Retina (tissue), 1 donor: ENCODE results near the gene PLXNA3.

Experiments used
- DNase-seq: peaks from one replicate; pipeline ENCODE4 v3.0.0-alpha.2; 2016

The PLXNA3 gene

DNA sequence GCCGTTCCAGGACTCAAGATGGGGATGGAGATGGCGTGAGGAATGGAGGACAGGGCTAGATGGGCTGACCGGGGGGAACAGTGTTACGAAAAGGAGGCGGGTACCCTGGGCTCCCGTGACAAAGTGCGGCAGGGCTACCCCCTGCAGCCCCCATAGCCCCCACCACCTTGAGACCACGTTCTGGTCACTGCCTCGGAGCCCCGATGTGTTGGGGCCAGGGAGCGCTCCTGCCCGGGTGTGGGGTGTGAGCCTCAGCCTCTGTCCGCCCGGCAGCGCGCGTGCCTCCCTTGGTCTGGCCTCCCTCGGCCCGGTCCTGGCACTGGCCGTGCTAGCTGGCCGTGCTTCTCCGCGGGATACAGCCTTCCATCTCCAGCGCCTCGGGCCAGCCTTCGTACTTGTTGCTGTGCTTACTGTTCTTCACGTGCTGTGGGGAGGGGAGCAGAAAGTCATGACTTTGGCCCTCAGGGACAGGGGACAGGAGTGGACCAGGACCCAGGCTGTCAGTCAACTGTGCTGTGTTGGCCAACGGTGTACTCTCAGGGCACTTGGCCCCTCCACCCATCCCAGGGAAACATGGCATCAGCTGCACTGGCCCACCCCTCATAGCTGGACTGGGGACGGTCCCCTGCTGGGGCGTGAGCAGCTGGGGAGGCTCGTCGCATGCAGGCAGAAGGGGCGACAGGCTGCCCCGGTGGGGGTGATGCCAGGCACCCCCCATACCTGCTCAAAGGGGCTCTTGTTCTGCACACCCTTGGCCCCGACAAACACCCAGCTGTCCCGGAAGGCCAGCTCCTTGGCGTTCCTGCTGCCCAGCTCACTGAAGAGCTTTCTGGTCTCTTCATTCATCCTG, 48.6 kb downstream of the PLXNA3 start:
- DNase-seq = no peak

DNA sequence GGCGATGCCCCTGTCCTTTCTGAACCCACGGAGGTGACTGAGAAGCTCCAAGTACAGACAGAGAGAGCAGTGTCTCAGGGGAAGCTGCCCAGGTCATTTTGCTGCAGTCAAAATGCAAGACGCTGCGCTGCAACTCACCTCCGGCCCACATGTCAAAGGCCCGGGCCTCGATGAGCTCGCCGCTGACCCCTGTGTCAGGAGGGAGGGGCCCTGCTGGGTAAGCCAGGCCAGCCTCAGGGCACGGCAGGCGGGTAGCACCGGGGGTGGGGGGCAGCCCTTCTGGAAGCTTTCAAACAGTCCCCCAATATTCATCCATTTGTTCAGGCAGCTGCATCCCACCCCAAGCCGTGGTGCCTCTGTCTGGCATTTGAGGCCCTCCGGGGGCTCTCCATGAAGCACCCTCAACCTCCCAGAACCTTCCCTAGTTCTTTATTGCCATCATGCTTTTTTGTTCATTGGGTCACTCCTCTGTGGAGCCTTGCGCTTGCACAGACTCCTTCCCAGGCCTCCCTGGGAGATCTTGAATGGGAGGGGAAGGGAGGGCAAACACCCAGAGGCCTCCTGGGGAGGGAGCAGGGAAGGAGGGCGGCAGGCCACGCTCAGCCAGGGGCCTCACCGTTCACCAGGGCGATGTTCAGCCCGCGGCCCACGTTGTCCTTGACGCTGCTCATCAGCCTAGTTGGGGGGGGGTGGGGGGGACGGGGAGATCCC, 49.7 kb downstream of the PLXNA3 start:
- DNase-seq = no peak

DNA sequence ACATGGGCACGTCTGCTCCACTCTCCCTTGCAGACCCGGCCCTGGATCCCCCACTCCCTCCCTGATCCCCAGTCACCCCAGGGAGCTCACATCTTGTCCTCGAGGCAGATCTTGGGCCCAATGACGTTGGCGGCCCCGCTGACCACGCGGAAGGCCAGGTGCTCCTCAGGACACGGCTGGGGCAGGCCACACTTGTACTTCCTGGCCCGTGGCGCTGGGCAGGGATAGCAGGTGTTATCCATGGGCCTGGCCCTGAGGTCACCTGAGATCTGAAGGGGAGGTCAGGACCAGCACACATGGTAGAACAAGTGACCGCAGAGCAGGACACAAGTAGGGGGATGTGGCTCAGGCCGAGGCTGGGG, 50.3 kb downstream of the PLXNA3 start:
- DNase-seq = no peak

GRCh38 chrX:154509455-154509854, 51.4 kb downstream of the PLXNA3 start:
- no peak for DNase-seq

DNA sequence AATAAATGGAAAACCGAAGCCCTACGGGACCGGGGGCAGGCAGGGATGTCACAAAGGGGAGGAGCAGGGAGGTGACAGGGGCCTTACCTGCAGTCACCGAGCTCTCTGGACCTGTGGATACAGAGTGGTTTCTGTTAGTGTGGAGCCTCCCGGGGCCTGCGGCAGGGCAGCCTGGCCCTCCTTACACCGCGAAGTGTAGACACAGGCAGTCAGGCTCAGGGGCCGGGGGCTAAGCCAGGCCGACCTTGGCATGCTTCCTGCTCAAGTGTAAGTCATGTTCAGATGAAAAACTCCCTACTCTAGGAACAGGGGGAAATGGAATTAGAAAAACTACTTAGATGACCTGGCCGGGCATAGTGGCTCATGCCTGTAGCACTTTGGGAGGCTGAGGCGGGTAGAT, 53.7 kb downstream of the PLXNA3 start:
- DNase-seq = no peak

DNA sequence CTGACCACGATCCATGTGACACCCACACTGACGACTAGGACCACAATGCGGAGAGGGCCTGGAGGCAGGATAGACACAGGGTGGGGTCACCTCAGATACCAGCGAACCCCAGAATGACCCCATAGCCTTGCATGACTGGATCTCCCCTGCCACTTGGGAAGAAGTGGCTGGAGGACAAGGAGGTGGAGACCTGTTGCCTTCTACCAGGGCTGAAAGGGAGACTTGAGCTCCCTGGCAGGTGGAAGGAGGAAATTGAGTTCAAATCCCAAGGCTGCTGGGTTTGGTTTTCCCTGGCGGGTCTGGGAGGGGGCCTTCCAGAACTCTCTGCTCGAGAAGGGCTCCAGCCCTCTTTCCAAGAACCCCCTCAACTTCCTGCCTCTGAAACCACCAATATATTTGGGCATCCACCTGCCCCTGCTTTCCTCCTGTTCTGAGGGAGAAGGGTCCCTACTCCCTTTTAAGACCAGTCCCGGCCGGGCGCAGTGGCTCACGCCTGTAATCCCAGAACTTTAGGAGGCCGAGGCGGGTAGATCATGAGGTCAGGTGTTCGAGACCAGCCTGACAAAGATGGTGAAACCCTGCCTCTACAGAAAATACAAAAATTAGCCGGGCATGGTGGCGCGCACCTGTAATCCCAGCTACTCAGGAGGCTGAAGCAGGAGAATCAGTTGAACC, 54.9 kb downstream of the PLXNA3 start:
- no peak for DNase-seq

- DNase-seq = no peak
Observed at GRCh38 chrX:154513716-154514115, 55.6 kb downstream of the PLXNA3 start.

- no peak for DNase-seq
Observed at GRCh38 chrX:154515090-154515965, 57.2 kb downstream of the PLXNA3 start.

DNA sequence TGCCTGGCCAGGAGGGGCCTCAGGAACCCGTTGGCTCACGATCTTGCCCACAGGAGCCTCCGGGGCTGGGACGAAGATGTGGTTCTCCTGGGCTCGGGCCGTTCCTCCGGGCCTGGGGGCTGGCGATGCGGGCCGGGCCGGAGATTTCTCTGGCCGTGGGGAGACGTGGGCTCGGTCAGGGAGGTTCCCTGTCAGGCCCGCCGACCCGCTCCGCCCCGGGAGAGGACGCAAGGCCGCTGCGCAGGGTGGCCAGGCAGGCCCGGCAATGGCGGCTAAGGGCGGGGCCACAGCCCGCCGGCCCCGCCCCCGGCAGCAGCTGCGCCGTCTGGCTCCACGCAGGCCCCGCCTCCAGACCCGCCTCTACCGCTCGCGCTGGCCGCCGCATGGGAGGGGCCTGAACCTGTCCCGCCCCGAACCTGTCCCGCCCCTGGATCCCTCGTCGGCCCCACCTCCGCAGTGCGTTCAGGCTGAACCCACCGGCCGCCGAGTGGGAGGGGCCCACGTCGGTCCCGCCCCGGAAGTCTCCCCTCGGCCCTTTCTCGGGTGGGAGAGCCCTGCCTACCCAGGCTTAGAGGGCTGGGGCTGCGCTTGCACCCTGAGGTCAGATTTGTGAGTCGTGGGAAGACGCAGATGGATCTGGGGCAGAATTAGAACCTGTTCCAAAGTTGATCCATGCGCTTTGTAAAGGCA, 58.0 kb downstream of the PLXNA3 start, which contains the start of gene FAM3A:
TSS of gene FAM3A (minus strand) at position 267 of the 690 bp plus-strand sequence. CDS start 460 bp downstream, outside the sequence.
- DNase-seq = peak; percentile 89

- DNase-seq = no peak
Observed at GRCh38 chrX:154516656-154517100, 58.6 kb downstream of the PLXNA3 start.

DNA sequence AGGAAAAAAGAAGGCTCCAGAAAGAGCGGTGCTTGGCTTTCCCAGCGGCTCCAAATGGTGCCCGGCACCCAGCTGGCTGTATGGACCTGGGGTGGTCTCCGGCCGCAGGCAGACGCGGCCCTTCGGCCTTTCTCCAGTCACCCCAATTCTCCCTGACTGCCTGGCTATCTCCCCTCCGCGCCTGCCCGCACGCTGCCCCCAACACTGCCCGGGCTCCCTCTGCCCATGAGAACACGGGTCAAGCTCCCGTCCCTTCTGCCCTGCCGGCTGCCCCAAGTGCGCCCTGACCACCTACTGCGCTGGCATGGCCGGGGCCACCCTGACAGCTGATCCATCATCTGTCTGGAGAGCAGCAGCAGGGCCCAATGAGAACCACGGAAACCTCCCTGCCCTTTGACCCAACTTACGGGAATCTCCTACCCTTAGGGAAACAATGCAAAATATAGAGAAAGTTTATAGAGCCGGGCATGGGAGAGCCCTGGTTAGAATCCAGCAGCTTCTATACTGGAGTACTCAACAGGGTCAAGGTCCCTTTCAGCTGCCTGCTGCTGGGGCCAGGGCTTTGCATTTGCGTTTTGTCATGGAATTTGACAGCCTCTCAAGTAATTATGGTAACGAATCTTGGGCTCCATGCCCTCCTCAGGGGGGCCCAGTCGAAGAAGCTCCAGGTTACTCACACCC, 59.2 kb downstream of the PLXNA3 start:
- DNase-seq = peak; percentile 51

DNA sequence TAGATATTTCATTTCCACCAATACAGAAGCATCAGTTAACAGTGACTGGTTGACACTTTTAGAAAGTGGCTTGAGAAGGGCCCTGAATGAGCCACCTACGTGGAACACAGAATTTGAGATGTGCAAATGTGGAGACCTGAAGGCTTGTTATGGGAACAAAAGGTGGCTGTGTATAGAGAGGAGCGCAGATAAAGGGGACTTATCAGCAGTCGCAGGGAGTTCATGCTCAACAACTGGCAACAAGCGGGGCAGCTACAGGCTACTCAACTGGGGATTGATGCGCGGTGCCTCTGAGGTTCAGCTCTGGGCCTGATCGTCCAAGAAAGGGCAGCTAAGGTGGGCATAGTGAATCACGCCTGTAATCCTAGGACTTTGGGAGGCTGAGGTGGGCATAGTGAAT, 61.3 kb downstream of the PLXNA3 start:
- no peak for DNase-seq

DNA sequence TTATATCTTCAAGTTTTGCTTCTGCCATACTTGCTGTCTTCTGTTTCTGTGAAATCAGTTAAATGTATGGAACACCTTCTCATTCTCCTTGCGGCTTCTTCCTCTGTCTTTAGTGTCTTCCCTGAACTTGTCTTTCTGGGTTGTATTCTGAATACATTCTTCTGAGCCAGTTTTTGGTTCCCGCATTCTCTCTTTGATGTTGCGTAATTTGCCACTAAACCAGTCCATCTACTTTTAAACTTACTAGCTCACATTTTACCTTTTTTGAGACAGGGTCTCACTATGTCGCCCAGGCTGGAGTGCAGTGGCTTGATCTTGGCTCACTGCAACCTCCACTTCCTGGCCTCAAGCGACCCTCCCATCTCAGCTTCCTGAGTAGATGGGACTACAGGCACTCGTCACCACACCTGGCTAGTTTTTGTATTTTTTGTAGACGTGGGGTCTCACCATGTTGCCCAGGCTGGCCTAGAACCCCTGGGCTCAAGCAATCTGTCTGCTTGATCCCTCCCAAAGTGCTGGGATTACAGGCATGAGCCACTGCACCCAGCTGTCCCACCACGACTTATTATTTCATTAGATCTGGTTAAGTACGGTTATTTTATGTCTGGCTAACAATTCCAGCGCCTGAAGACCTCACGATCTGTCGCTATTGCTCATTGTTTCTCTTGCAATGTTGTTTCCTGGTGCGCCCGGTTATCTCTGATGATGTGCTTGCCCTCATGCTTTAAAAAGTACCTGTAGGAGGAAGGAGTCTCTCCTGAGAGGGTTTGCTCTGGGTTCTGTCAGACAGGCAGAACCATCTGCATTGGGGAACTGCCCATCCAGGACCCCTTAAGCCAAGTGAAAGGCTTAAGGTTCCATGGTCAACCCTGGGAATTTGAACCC, 67.8 kb downstream of the PLXNA3 start:
- DNase-seq = no peak

DNA sequence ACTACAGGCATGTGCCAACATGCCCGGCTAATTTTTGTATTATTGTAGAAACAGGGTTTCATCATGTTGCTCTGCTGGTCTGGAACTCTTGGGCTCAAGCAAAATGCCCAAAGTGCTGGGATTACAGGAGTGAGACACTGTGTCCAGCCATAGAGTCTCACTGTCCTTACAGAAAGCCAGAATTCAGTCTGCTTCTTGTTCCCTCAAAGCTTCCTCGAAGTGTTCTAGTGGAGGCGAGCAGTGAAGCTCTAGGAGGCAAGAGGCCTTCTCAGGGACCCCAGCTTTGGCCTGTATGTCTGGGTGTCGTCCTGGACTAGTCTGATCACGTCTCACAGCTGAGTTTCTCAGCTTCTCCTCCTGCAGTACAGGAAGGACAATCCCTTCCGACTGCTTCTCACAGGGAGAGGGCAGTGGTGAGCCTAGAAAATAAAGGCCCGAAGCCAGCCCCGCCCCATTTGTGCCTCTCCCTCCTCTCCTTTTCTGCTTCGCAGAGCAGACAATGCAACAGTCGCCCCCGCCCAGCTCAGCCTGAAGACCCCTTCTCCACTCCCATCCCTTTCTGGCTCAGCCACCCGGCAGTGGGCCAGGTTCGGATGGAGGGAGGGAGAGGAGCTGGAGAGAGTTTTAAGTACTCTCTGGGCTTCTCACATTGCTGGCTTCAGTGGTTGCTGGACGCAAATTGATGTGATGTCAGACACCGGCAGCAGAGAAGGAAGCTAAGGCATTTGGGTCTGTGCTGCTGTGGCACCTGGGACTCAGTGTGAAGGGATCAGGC, 69.0 kb downstream of the PLXNA3 start:
- peak; percentile 84 for DNase-seq
